ENCODE results near the gene YWHAH.

The YWHAH gene

DNA sequence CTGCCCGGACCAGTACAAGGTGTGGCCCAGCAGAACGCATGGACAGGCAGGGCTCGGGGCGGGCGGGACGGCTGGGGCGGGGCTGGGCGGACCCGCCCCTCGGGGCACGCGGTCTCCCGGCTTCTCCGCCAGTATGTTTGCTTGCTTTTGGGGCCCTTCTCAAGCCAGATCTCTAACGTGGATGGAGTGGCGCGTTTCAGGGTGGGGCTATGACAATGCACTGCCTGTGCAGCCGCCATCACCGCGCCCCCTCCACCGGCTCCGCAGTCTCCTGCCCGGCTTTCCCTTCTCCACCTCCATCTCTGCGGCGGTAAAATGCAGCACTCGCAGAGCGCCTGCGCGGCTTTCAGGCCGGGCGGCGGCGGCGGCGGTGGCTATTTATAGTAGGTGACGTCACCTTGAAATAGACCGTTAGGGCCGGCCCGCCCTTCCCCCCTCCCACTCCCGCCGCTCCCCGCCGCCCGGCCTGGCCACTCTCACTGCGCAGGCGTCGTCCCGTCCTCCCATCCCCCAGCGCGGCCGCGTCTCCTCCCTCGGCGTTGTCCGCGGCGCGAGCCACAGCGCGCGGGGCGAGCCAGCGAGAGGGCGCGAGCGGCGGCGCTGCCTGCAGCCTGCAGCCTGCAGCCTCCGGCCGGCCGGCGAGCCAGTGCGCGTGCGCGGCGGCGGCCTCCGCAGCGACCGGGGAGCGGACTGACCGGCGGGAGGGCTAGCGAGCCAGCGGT lies at the start of gene YWHAH:
YWHAH (plus strand) TSS at position 558 of the 722 bp plus-strand sequence. CDS start 199 bp downstream, outside the sequence.
- no peak for DNase-seq

DNA sequence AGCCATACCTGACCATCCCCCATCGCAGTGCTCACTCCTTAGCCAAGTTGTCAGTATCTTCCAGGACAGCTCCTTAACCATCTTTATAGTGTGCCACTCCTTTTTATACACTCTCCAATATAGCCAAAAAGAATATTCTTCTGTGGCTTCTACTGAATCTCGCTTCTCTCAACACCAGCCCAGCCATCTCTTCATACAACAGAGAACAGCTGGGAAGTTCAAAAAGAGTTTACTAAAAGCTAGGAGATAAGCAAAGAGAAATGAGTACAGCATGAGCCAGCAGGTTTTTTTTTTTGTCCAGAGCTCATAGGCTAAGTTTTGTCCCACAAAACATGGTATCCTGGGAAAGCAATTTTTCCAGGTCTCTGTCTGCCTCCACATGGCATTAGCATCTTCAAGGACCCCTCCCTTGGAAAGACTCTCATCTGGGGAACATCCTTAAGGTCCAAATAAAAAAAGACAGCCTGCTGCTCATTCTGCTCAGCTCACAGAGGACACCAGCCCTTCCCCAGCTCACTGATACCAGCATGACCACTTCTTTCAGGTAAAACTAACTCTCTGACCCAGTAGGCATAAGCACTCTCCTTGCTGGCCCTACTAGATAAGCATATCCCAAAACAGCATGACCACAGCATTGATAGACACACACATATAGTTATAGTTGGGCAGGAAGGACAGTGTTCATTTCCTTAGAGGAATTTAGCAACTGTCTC lies 48.8 kb upstream of the YWHAH start:
- DNase-seq, result no peak

GRCh38 chr22:31896472-31896871 lies 47.9 kb upstream of the YWHAH start:
- no peak for DNase-seq

DNA sequence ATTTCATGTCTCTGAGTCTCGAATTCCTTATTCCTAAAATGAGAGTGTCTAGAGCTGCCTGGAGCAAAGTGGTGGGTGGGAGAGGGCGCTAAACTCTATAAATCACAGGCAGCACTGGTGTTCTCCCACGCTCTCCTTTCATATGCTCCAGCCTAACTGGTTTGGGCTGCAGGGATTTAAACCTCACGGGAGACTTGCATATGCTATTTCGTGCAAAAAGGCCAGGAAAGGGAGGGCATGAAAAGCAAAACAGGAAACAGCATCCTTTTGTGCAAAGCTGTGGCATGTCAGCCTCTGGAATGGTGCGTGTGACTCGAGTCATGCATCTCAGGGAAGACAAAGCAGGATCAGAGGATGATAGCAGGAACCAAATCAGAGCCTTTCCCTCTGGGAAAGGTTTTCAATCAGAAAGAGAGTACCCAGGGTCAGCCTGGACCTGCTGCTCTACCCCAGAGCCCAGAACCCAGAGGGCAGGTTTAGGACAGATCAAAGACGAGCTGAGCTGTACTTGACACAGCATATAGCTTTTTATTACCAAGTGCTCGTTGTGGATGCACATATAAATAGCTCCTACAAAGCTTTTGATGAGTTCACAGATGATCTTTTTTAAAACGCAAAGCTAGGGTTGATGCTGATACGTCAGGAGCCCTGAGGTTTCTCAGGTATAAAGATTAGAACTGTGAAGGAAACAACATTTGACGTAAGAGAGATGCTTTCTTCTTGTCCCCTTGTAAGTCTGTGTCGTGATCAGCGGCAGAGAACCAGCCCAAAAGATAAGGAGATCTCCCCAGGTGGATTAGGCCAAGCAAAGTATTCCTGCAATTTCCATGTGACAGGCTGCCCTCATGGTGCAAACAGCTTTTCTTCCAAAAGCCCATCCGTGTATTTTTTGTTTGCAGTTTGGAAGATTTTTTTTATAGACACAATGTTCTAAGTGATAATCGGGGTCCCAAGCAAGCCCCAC lies 46.2 kb upstream of the YWHAH start:
- DNase-seq, result no peak

GRCh38 chr22:31898926-31899325 lies 45.4 kb upstream of the YWHAH start:
- DNase-seq, result no peak

GRCh38 chr22:31899669-31900068 lies 44.7 kb upstream of the YWHAH start:
- DNase-seq, result no peak

GRCh38 chr22:31901388-31902137 lies 42.8 kb upstream of the YWHAH start:
- DNase-seq, result no peak

GRCh38 chr22:31904651-31905050 lies 39.7 kb upstream of the YWHAH start:
- no peak for DNase-seq

- no peak for DNase-seq
Observed at GRCh38 chr22:31905356-31905755, 39.0 kb upstream of the YWHAH start.

GRCh38 chr22:31906086-31906485 lies 38.2 kb upstream of the YWHAH start:
- DNase-seq, result no peak

GRCh38 chr22:31906569-31906968 lies 37.8 kb upstream of the YWHAH start:
- no peak for DNase-seq

DNA sequence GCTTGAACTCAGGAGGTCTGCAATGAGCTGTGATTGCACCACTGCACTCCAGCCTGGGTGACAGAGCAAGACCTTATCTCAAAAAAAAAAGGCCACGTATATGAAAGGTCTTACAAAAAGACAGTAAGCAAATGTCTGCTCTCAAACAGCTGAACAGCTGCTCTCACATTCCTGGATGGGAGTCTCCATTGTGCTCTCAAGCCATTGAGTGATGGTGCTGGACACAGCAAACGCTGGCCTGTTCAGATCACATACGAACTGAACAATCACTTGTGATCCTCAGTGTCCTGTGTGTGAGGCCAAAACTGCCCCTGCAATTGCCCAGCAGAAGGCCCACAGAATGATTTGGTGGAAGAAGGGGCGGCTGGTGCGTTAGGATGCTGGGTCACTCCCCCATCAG lies 34.4 kb upstream of the YWHAH start:
- no peak for DNase-seq

GRCh38 chr22:31911565-31912406 lies 32.5 kb upstream of the YWHAH start:
- no peak for DNase-seq

DNA sequence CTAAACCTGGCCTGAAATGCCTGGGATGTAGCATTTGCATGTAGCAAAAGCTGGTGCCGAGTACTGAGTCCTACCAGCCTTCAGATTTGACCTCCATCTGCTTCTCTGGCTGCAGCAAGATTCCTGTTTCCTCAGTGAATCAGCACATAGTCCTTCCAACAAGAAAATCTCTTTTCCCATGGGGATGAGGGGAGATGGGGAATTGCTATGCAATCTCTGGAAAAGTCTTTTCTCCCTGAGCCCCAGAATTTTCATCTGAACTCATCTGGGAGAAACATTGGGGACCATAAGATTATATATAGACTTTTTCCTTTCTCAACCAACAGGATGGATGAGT lies 32.0 kb upstream of the YWHAH start:
- no peak for DNase-seq

DNA sequence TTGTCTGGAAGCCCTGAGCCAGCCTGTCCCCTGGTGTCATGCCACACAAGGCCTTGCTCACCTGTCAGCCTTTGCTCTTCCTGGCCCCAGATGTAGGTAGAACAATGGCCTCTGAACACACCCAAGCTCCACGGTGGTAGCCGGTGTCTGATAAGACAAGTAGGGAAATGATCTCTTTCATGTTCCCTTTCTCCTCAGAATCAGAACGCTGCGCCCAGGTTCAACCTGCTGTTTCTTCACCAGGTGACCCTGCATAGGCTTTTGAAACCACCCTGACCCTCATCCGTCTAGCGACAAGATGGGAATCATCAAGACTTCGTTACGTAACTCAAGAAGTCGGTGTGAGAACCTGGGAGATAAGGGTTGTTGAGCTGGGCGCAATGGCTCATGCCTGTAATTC lies 28.7 kb upstream of the YWHAH start:
- DNase-seq, result no peak

DNA sequence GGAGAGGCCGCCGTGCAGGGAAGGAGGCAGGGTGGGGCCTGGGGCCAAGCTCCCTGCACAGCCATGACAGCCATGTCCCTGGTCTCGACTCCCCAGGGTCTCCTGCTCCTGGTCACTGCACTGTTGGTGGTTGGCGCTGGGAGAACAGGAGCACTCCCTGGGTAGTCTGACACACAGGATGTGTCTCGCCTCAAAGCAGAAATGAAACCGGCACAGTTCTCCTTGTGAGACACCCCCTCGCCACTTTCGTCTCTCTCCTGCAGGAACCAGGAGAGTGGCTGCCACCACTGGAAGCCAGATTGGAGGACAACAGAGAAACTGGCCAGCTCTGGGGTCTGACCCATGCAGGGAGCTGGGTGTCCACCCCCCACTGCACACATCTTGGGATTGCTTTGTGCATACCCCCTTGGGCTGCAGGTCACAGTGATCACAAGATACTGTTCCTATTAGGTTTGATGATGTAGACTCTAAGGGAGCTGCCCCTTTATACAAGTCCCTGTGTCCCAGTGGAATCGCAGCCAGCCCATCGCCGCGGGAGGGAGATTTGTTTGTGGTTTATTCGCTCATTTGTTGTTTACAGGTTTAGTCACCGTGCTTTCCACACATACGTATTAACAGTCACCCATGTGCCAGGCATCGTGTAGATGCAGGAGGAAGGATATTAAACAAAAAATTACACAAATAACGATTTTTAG lies 27.0 kb upstream of the YWHAH start:
- no peak for DNase-seq

- DNase-seq, result no peak
Observed at GRCh38 chr22:31919730-31920129, 24.6 kb upstream of the YWHAH start.

GRCh38 chr22:31920306-31920705 lies 24.0 kb upstream of the YWHAH start:
- no peak for DNase-seq

DNA sequence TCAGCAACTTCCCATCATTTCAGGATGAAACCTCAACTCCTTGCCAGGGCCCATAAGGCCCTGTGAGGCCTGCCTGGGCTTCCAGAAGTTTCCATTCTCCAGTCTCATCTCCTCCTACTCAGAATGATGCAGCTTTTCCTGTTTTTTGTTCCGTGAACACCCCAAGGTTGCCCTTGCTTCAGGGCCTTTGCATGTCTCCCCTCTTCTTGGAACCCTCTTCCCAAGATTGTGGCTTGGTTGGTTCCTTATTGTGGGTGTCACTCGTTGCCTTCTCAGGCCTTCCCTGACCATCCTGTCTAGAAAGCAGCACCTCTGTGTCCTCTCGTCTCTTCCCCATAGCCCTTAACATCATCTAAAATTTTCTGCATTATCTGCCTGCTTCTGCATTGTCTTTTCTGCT lies 23.2 kb upstream of the YWHAH start:
- no peak for DNase-seq

DNA sequence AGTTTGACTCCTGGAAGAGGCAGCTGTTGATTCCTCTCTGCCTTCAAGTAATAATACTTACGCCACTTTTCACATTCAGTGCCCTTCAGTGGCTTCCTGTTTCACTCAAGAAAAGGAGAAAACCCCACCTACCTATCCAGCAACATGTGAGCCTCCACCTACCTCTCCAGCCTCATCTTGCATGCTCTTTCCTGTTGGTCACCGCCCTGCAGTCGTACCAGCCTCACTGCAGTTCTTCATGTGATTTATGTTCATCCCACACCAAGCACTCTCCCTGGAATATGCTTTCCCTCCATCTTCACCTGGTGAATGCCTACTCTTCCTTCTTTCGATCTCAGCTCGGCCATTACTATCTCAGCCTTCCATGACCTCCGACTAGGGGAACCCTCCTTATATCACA lies 21.8 kb upstream of the YWHAH start:
- DNase-seq, result no peak

DNA sequence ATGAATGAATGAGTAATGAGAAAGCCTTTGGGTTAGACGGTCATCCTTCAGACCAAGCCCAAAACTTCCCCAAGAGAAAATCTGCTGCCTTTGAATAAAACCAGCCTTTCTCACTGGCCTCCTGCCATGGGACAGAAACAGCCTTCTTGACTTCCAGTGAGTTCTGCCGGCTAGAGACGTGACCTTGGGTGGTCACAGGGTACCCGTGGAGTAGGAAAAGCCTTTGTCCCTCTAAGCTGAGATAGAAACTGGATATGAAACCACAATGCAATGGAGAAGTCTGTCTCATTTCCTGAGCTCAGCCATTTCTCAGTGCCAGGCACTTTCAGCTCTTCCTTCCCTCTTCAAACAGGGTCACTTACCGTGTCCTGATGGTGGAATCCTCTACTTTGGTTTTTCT lies 21.2 kb upstream of the YWHAH start:
- no peak for DNase-seq
